Endothelial cell of umbilical vein (primary cell): ENCODE results near the gene DKKL1. TPM values are rescaled to one million over a fixed set of nuclear protein-coding genes. Genes with fewer than 3 reads are reported as not detected.

Source experiments
- BruUV-seq: library from RNA; stranded (reverse); fragments of 400-500 nt; replicated peaks from 2 replicates; lab custom pipeline; 2021; lab: Mats Ljungman, UMichigan
- CTCF ChIA-PET: fragments of 300-600, 350-600 bp; sonication (Branson Sonifier 250); formaldehyde crosslinking; loops from one replicate; lab custom pipeline; 2021; ENCODE audit warnings: antibody characterized with exemption, inconsistent platforms; lab: Charles Lee
- POLR2A ChIA-PET: fragments of 300-600, 350-600 bp; sonication (Branson Sonifier 250); formaldehyde crosslinking; loops from one replicate; lab custom pipeline; 2021; ENCODE audit warnings: antibody characterized with exemption, inconsistent platforms; lab: Charles Lee
- DNase-seq: peaks from one replicate; pipeline ENCODE4 v3.0.0-alpha.2; 2011; ENCODE audit warnings: low read depth, low spot score
- FAIRE-seq: peaks from 2 replicates; lab custom pipeline; 2011; peaks lifted over from hg19 to GRCh38; lab: Jason Lieb, UNC
- H2AFZ ChIP-seq: 2 replicates; pipeline ENCODE4 v1.6.0; 2012; ENCODE audit warnings: low read depth, low read length, control low read depth, inconsistent platforms
- H3K27ac ChIP-seq: 2 replicates; pipeline ENCODE4 v1.5.1; 2011; ENCODE audit warnings: low read depth, mild to moderate bottlenecking, control low read depth, low read length, moderate library complexity; ENCODE audit not compliant: insufficient read depth
- H3K27me3 ChIP-seq, 2 experiments: 2 replicates each; pipeline versions ENCODE4 v1.6.0 to v1.6.1; 2011; ENCODE audit warnings: low read length in 2 of 2, mixed read lengths in 1 of 2; ENCODE audit not compliant: control insufficient read depth in 2 of 2, insufficient read depth in 2 of 2
- H3K36me3 ChIP-seq, 2 experiments: 2 replicates in 1 of 2; 3 replicates in 1 of 2; pipeline ENCODE4 v1.5.1; 2011; ENCODE audit warnings: low read length in 2 of 2, mild to moderate bottlenecking in 1 of 2, moderate library complexity in 1 of 2; ENCODE audit not compliant: control insufficient read depth in 2 of 2, insufficient read depth in 2 of 2; ENCODE audit errors: extremely low read depth in 1 of 2
- H3K4me1 ChIP-seq: 3 replicates; pipeline ENCODE4 v1.5.1; 2011; ENCODE audit warnings: mild to moderate bottlenecking, low read length; ENCODE audit not compliant: control insufficient read depth, insufficient read depth; ENCODE audit errors: extremely low read depth
- H3K4me2 ChIP-seq: 2 replicates; pipeline ENCODE4 v1.6.1; 2011; ENCODE audit warnings: low read length, control low read depth, mixed read lengths; ENCODE audit not compliant: insufficient read depth
- H3K4me3 ChIP-seq, 3 experiments: fragments of 200-600 bp in 1 of 3; sonication (generic), shearing (Covaris generic) in 1 of 3; replicated peaks in 1 of 3; 2 replicates each; pipeline ENCODE4 v1.5.1; 2011 to 2016; ENCODE audit warnings: control low read depth in 3 of 3, low read length in 3 of 3, mild to moderate bottlenecking in 2 of 3, inconsistent platforms in 1 of 3, low read depth in 1 of 3, moderate library complexity in 1 of 3; ENCODE audit not compliant: insufficient read depth in 1 of 3
- H3K79me2 ChIP-seq: 2 replicates; pipeline ENCODE4 v1.6.0; 2012; ENCODE audit warnings: low read length, inconsistent platforms; ENCODE audit not compliant: control insufficient read depth, insufficient read depth
- H3K9ac ChIP-seq: replicated peaks from 2 replicates; pipeline ENCODE3; 2011; ENCODE audit warnings: low read length, control low read depth; ENCODE audit not compliant: insufficient read depth; ENCODE audit errors: extremely low read depth
- H3K9me1 ChIP-seq: replicated peaks from 3 replicates; pipeline ENCODE4 v1.6.0; 2011; ENCODE audit warnings: mild to moderate bottlenecking, low read length; ENCODE audit not compliant: control insufficient read depth, insufficient read depth; ENCODE audit errors: extremely low read depth
- H3K9me3 ChIP-seq: replicated peaks from 2 replicates; pipeline ENCODE4 v1.5.1; 2012; ENCODE audit warnings: low read length, inconsistent platforms; ENCODE audit not compliant: control insufficient read depth, insufficient read depth
- H4K20me1 ChIP-seq: replicated peaks from 2 replicates; pipeline ENCODE3; 2011; ENCODE audit warnings: mild to moderate bottlenecking, low read length; ENCODE audit not compliant: control insufficient read depth, insufficient read depth; ENCODE audit errors: extremely low read depth
- GATA2 ChIP-seq: IDR thresholded peaks from 2 replicates; pipeline ENCODE4 v1.7.0; 2011; ENCODE audit warnings: low read depth, mild to moderate bottlenecking, moderate library complexity, mixed read lengths, low read length; ENCODE audit not compliant: insufficient read length, insufficient read depth
- MYC ChIP-seq: IDR thresholded peaks from one replicate; pipeline ENCODE4 v1.6.1; 2011; ENCODE audit warnings: mild to moderate bottlenecking, low read depth, low read length
- POLR2A ChIP-seq: IDR thresholded peaks from 2 replicates; pipeline ENCODE4 v1.6.1; 2012; ENCODE audit warnings: low read depth, mild to moderate bottlenecking, control low read depth, low read length
- POLR2AphosphoS5 ChIP-seq: IDR thresholded peaks from 2 replicates; pipeline ENCODE4 v1.6.1; 2012; ENCODE audit warnings: low read depth, mild to moderate bottlenecking, control low read depth, low read length, moderate library complexity; ENCODE audit not compliant: insufficient read depth
- dilution Hi-C: fragments of 300-500 bp; cut with MboI; formaldehyde crosslinking; loops from one replicate; pipeline ENCODE4 v1.15.0; 2019; ENCODE audit warnings: low sequenced_read_pairs; ENCODE audit not compliant: extremely low pct_ligation_motif_present
- intact Hi-C: fragments of 100-400 bp; cut with micrococcal nuclease; formaldehyde crosslinking; loops from one replicate; pipeline ENCODE4 v1.10.0; 2022
- polyA plus RNA-seq, 4 experiments: library from polyadenylated mRNA; depleted of rRNA in 3 of 4; stranded (reverse) in 3 of 4; unstranded in 1 of 4; fragments of >200 nt; gene quantifications; 2 replicates each; pipeline versions ENCODE4 v1.2.1 to v1.2.3, GENCODE V29; 2011 to 2012; ENCODE audit warnings: missing spikeins in 1 of 4
- total RNA-seq: library from RNA; stranded (reverse); gene quantifications from 2 replicates; pipeline ENCODE4 v1.2.3, GENCODE V29; 2021
- TF ChIP-seq, protein P1 (sequence below), 2 donors: IDR thresholded peaks; 1 replicate in 1 of 2; 2 replicates in 1 of 2; pipeline ENCODE4 v1.5.1; 2011; ENCODE audit warnings: low read length in 2 of 2, mild to moderate bottlenecking in 2 of 2, moderate library complexity in 2 of 2, control low read depth in 1 of 2, inconsistent platforms in 1 of 2, low read depth in 1 of 2; ENCODE audit not compliant: insufficient read depth in 1 of 2; ENCODE audit errors: extremely low read depth in 1 of 2

Gene DKKL1
- total and polyA plus RNA-seq, 2 donors (not counting 3 experiments of a cell fraction or from before 2014, with no cell fraction given) = 0.21 TPM; not detected in 1

DNA sequence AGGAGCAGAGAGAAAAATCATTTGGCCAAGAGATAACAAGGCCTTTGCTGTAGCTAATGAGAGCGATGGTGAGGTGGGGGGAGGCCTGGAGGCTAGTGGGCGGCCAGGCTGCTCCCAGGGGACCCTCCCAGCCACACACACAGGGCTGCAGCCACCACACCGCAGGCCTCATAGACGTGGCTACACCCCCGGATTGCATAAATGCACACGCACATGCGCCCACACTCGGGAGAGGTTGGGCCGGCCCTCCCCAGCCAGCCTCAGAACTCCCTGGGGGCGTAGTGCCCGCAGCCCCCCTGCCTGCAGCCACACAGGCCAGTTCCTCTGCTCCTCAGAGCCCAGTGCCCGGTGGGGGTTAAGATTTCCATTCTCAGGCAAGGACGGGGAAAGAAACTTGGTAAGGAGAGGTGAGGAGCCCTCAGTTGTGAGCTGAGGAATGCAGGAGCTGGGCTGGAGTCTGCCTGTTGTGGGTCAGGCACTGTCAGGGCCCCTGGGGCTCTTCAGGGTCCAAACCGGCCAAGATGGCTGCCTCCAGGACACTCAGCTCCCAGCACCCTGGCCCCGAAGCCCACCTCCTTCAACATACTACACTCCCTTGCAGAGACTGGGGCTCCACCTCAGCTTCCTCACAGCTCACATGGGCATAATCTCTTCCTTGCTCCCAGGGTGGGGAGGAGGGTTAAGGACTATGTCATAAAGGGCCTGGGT, 51.6 kb downstream of the DKKL1 start:
- no TSS peak for BruUV-seq
- Histone ChIP-seq H3K9me1 (no peaks in the 10 kb centered on the region), H3K9me3 (no peaks in the 10 kb centered on the region), H3K27ac (no peak overlapping the region), H3K4me3 (no peak overlapping the region), H3K36me3 (no peaks in the 10 kb centered on the region), H4K20me1 (no peaks in the 10 kb centered on the region), H2AFZ (no peak overlapping the region), H3K27me3 (peaks cover 13 to 23% of the 10 kb centered on the region in 2 experiments), H3K9ac (no peak overlapping the region), H3K4me2 (no peak overlapping the region), H3K4me1 (no peaks in the 10 kb centered on the region), H3K79me2 (no peaks in the 10 kb centered on the region)
- dilution Hi-C loops = no loop called here
- DNase-seq (no peak), FAIRE-seq (no peak)
- CTCF ChIA-PET = interaction anchor here (2.4 kb wide), 1 partner anchor 10 kb away, joined by 10 read pairs; the partner anchor contains the start of gene GFY
- TF ChIP-seq, protein P1, sequence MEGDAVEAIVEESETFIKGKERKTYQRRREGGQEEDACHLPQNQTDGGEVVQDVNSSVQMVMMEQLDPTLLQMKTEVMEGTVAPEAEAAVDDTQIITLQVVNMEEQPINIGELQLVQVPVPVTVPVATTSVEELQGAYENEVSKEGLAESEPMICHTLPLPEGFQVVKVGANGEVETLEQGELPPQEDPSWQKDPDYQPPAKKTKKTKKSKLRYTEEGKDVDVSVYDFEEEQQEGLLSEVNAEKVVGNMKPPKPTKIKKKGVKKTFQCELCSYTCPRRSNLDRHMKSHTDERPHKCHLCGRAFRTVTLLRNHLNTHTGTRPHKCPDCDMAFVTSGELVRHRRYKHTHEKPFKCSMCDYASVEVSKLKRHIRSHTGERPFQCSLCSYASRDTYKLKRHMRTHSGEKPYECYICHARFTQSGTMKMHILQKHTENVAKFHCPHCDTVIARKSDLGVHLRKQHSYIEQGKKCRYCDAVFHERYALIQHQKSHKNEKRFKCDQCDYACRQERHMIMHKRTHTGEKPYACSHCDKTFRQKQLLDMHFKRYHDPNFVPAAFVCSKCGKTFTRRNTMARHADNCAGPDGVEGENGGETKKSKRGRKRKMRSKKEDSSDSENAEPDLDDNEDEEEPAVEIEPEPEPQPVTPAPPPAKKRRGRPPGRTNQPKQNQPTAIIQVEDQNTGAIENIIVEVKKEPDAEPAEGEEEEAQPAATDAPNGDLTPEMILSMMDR (IDR thresholded peaks at IDR 0.05; ENCODE audit: extremely low read depth in 1 of 2, insufficient read depth in 1 of 2, low read depth in 1 of 2, low read length in 2 of 2) = no peak
- TF ChIP-seq POLR2A (no peak), GATA2 (no peak)
- intact Hi-C loops = no loop called here
- POLR2A ChIA-PET = no interaction called here

DNA sequence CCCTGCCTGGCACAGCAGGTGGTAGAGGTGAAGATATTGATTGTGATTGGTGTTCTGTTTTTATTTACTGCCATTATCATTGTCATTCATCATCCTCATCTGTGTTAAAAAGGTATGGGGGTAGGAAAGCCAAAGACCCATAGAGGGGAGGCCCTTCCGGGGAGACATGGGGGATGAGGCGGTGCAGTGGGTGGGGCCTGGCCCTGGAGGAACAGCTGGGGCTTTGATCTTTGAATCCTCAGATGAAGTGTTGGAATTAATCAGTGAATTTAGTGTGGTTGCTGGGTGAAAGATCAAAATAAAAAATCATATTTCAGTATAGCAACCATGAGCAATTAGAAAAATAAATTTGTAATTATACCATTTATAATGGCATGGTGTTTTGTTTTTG, 52.1 kb downstream of the DKKL1 start:
- no peak for DNase-seq
- H3K27me3 ChIP-seq = peaks cover 18 to 29% of the 10 kb centered on the region in 2 experiments
- no peaks in the 10 kb centered on the region for H3K9me1 ChIP-seq
- H3K4me3 ChIP-seq = no peak overlapping the region
- no TSS peak for BruUV-seq
- TF ChIP-seq POLR2AphosphoS5 (no peak), MYC (no peak), GATA2 (no peak)
- POLR2A ChIA-PET = no interaction called here
- no peak overlapping the region for H3K27ac ChIP-seq
- H3K79me2 ChIP-seq = no peaks in the 10 kb centered on the region
- H3K4me1 ChIP-seq = no peaks in the 10 kb centered on the region
- H3K36me3 ChIP-seq = no peaks in the 10 kb centered on the region
- intact Hi-C loops = no loop called here
- no peak for FAIRE-seq
- no peak overlapping the region for H3K4me2 ChIP-seq
- H4K20me1 ChIP-seq = no peaks in the 10 kb centered on the region
- H3K9ac ChIP-seq = no peak overlapping the region
- dilution Hi-C loops = no loop called here
- no peak overlapping the region for H2AFZ ChIP-seq
- no peaks in the 10 kb centered on the region for H3K9me3 ChIP-seq
- CTCF ChIA-PET = interaction anchor here (2.4 kb wide), 1 partner anchor 10 kb away, joined by 10 read pairs; the partner anchor contains the start of gene GFY
